SK-N-MC (cell line): Measurements from ENCODE around the gene PCBP3.

Experiments
- DNase-seq: peaks from one replicate; pipeline ENCODE4 v3.0.0-alpha.2; 2011; ENCODE audit warnings: low read depth, low spot score
- H3K27ac ChIP-seq: fragments of 200-600 bp; sonication (generic); 2 replicates; pipeline ENCODE4 v1.5.1; 2016; ENCODE audit warnings: mixed run types
- H3K36me3 ChIP-seq: fragments of 200-600 bp; sonication (generic); 2 replicates; pipeline ENCODE4 v1.6.1; 2017; ENCODE audit warnings: antibody characterized with exemption, low read length, mixed read lengths; ENCODE audit not compliant: insufficient read depth
- H3K4me3 ChIP-seq: fragments of 200-600 bp; sonication (generic); 2 replicates; pipeline ENCODE4 v1.5.1; 2016
- H3K9ac ChIP-seq: fragments of 200-600 bp; sonication (generic); 2 replicates; pipeline ENCODE4 v1.8.0; 2017; ENCODE audit warnings: mixed run types, mixed read lengths; ENCODE audit not compliant: insufficient read length
- H3K9me3 ChIP-seq: fragments of 200-600 bp; sonication (generic); 2 replicates; pipeline ENCODE4 v1.6.1; 2017; ENCODE audit warnings: low read depth, mild to moderate bottlenecking, antibody characterized with exemption, low read length, moderate library complexity, mixed read lengths
- EZH2 ChIP-seq: fragments of 200-600 bp; sonication (generic); IDR thresholded peaks from one replicate; pipeline ENCODE4 v1.6.1; 2017; ENCODE audit warnings: antibody characterized with exemption
- FOXP2 ChIP-seq: optimal IDR thresholded peaks from 2 replicates; pipeline ENCODE3; 2011; ENCODE audit warnings: mild to moderate bottlenecking, moderate library complexity; ENCODE audit not compliant: insufficient read depth; ENCODE audit errors: extremely low read length, control extremely low read depth
- POLR2AphosphoS5 ChIP-seq: IDR thresholded peaks from 2 replicates; pipeline ENCODE4 v1.6.1; 2012; ENCODE audit warnings: mild to moderate bottlenecking, low read depth, low read length, borderline replicate concordance

PCBP3 gene

DNA sequence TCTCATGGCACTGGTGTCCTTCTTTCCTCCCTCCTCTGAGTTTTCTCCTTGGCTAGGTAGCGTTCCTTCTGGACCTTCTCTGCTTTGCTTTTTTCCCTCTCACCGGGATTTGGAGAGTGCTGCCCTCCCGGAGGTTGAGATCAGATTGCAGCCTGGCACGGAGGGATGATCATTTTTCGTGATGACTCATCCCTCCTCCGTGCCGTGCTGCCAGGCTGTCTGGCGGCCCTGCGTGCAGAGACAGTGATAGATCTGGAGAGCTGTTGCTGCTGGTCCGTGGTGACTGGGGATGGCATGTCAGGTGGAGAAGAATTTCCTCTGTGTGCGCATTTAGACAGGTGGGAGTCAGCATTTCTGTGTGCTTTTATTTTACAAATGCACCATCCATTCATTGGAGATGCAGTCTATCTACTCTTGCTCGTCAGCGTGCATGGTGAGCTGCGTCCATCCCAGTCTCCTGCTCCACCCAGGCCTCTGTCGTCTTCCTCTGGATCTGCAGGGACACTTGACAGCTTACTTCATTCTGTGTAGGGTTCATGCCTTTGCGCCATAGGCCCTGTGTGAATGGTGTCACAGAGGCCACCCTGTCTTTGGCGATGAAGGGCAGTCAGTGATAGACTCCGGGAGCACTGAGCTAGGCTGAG lies 104.4 kb downstream of the PCBP3 start:
- Histone ChIP-seq H3K9me3 (no peaks in the 10 kb centered on the region), H3K27ac (no peak overlapping the region), H3K9ac (no peak overlapping the region), H3K36me3 (no peaks in the 10 kb centered on the region), H3K4me3 (no peak overlapping the region)
- no peak for DNase-seq
- TF ChIP-seq EZH2 = no peak
- TF ChIP-seq FOXP2 = no peak
- TF ChIP-seq POLR2AphosphoS5 = no peak

DNA sequence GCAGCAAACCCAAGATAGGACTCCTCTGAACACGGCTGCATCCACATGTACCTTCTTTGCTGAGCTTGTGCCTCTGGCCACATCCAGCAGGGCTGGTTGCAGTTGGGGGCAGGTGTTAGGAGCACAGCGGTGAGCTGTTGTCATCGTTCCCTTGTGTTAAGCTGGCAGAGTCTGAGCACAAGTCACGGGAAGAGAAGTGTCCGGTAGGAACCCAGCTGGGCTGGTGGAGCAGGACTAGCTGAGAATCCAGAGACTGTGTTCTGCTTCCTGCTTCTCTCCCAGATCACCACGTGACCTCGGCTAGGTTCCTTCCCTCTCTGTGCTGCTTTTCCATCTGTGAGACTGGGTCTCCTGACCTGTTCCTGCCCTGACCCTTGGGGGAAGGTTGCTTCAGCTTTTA lies 105.1 kb downstream of the PCBP3 start:
- no peaks in the 10 kb centered on the region for H3K9me3 ChIP-seq
- no peak overlapping the region for H3K4me3 ChIP-seq
- H3K36me3 ChIP-seq = no peaks in the 10 kb centered on the region
- no peak overlapping the region for H3K9ac ChIP-seq
- TF ChIP-seq POLR2AphosphoS5 (no peak), FOXP2 (no peak), EZH2 (no peak)
- no peak for DNase-seq
- no peak overlapping the region for H3K27ac ChIP-seq

DNA sequence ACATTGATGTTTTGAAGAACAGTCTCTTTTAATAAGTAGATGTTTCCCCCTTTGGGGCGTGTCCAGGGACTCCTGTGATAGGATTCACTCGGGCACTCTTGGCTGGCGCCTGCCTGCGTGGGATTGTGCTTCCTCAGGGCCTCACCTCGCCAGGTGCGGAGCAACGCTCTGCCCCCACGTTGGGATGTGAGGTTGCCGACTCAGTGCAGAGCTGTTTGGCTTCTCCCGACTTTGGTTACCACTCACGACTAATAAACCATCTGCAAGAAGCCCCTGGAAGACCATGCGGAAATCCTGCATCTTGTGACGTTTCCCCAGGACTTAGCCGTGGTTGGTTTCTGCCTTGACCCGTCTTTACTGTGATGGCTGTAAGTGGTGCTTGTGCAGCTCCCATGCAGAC lies 106.4 kb downstream of the PCBP3 start:
- DNase-seq = no peak
- no peaks in the 10 kb centered on the region for H3K9me3 ChIP-seq
- TF ChIP-seq FOXP2 (no peak), POLR2AphosphoS5 (no peak)
- H3K36me3 ChIP-seq = no peaks in the 10 kb centered on the region
- no peak overlapping the region for H3K9ac ChIP-seq
- H3K4me3 ChIP-seq = no peak overlapping the region
- H3K27ac ChIP-seq = no peak overlapping the region

DNA sequence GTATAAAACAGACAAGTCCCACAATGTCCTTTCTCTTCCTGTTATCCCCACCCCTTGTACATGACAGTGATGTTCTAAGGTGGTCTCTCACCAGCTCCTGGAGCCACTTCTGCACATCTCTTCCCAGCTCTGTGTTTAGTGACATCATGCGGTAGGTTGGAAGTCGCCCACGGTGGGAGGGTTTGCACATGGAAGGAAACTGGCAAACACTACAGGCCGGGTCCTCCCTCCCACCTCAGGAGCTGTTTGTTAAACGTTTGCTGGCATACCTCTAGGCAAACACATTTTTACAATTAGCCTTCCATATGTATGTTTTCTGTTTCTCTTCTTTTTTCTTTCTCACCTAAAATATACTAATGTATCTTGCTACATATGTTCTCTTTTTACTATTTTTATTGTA lies 107.4 kb downstream of the PCBP3 start:
- Histone ChIP-seq H3K9ac (no peak overlapping the region), H3K36me3 (no peaks in the 10 kb centered on the region), H3K9me3 (no peaks in the 10 kb centered on the region; the same call in 1 of the 2 replicates), H3K4me3 (no peak overlapping the region), H3K27ac (no peak overlapping the region)
- no peak for DNase-seq
- no peak for TF ChIP-seq EZH2
- no peak for TF ChIP-seq FOXP2
- TF ChIP-seq POLR2AphosphoS5 = no peak

DNA sequence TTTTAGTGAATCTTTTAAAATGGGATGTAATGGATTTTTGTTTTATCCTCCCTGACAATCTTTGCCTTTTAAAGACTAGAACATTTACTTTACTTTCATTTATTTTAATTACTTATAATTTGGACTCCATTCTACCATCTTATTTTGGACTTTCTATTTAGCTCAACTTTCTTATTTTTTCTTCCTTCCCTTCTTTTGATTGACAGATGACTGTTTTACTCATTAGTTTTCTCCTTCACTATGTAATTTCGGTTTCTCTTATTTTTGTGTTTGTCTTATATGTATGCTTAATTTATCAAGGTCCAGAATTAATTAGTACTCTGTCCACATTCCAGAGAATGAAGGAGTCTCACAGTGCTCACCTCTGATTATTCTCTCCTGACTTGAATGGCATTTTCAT lies 109.9 kb downstream of the PCBP3 start:
- no peak for DNase-seq
- H3K27ac ChIP-seq = no peak overlapping the region
- TF ChIP-seq FOXP2 (no peak), POLR2AphosphoS5 (no peak), EZH2 (no peak)

DNA sequence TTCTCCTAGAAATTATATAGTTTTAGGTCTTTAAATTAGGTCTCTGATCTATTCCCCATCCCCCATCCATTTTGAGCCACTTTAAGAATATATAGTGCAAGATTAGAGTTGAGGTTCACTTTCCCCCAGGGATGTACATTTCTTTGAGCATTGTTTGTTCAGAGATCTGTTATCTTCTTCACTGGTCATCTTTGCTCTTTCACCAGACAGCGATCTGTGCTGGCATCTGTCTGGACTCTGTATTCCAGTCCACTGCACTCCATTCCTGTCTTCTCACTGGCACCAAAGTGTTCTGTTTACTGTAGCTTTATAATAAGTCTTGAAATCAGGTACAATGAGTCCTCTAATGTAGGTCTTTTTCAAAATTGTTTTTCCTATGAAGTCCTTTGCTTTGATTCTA lies 112.5 kb downstream of the PCBP3 start:
- TF ChIP-seq POLR2AphosphoS5 = no peak
- TF ChIP-seq EZH2 = no peak
- TF ChIP-seq FOXP2 = no peak
- Histone ChIP-seq H3K36me3 (no peaks in the 10 kb centered on the region), H3K9me3 (no peaks in the 10 kb centered on the region; the same call in 1 of the 2 replicates), H3K27ac (no peak overlapping the region), H3K4me3 (no peak overlapping the region), H3K9ac (no peak overlapping the region)
- DNase-seq = no peak

More for the DNA sequence above, 109.9 kb downstream of the PCBP3 start:
- H3K9ac ChIP-seq = no peak overlapping the region
- no peaks in the 10 kb centered on the region for H3K36me3 ChIP-seq
- H3K9me3 ChIP-seq = no peaks in the 10 kb centered on the region; the same call in 1 of the 2 replicates
- no peak overlapping the region for H3K4me3 ChIP-seq

DNA sequence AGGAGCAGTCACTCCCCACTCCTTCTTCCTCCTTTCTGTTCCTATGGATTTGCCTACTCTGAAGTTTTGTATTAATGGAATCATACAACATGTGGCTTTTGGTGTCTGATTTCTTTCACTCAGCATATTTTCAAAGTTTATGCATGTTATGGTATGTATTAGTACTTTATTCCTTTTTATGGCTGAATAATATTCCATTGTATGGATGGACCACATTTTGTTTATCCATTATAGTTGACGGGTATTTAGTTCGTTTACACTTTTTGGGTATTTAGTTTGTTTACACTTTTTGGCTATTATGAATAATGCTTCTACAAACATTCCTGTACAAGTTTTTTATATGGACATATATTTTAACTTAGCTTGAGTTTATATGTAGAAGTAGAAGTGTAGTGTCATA lies 113.1 kb downstream of the PCBP3 start:
- DNase-seq = no peak
- no peak overlapping the region for H3K27ac ChIP-seq
- H3K9ac ChIP-seq = no peak overlapping the region
- no peaks in the 10 kb centered on the region for H3K36me3 ChIP-seq
- no peaks in the 10 kb centered on the region; the same call in 1 of the 2 replicates for H3K9me3 ChIP-seq
- H3K4me3 ChIP-seq = no peak overlapping the region
- TF ChIP-seq FOXP2 (no peak), POLR2AphosphoS5 (no peak), EZH2 (no peak)

DNA sequence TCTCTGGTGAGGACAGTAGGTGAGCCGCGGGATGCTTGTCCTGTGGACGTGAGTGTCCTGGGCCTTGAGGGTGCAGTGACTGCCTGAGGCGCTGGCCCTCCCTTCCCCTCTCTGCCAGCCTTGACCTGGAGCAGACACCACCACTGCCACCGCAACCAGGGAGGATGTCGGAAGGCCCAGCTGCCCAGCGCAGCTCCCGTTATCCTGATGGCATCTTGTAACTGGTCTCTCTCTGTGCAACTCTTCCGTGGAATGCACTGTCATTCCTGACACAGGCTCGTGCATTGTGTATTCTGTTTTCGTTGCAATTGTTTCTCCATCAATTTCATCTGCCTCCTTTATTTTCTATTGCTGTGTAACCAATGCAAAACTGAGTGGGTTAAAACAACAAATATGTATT lies 118.2 kb downstream of the PCBP3 start:
- TF ChIP-seq POLR2AphosphoS5 (no peak), EZH2 (no peak), FOXP2 (no peak)
- Histone ChIP-seq H3K36me3 (no peaks in the 10 kb centered on the region), H3K9ac (no peak overlapping the region), H3K4me3 (no peak overlapping the region), H3K27ac (no peak overlapping the region), H3K9me3 (no peaks in the 10 kb centered on the region)
- no peak for DNase-seq

DNA sequence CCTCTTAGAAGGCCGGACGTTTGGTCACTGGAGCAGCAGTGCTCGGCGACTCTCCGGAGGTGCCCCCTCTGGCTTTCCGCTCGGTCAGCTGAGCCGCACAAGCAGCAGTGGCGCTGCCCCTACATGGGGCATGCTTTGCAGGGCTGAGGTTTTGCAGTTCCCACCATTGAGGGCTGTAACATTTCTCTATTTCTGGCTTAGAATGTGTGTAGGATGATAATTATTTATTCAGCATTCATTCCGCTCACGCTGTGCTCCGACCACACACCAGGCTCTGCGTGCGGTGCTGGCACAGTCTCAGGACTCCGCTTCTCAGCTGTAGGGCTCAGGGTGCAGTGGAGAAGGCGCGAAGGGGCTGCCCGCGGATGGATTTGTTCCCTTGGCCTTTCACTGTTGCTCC lies 119.5 kb downstream of the PCBP3 start:
- Histone ChIP-seq H3K4me3 (no peak overlapping the region), H3K9ac (no peak overlapping the region), H3K9me3 (no peaks in the 10 kb centered on the region), H3K27ac (no peak overlapping the region), H3K36me3 (no peaks in the 10 kb centered on the region)
- DNase-seq = no peak
- no peak for TF ChIP-seq POLR2AphosphoS5
- no peak for TF ChIP-seq EZH2
- no peak for TF ChIP-seq FOXP2

DNA sequence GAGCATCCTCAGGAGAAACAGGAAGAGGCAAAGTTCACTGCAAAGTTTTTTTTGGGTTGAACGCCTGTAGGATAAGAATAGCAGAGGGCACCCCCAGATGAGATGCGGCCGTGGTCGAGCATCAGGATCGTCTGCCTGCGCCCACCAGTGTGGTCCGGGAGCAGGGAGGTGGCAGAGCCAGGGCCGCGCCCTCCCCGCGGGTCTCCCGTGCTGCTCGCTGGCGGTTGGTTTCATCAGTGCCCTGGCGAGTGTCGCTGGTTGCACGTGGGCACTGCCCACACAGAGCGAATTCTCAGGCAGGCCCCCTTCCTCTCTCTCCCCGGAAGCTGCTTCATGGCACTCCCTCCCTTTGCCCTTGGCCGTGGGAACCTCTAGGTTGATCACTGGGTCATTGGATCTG lies 120.0 kb downstream of the PCBP3 start:
- H3K36me3 ChIP-seq = no peaks in the 10 kb centered on the region
- no peak overlapping the region for H3K9ac ChIP-seq
- DNase-seq = no peak
- no peak for TF ChIP-seq EZH2
- no peak for TF ChIP-seq POLR2AphosphoS5
- TF ChIP-seq FOXP2 = no peak
- no peak overlapping the region for H3K4me3 ChIP-seq
- H3K9me3 ChIP-seq = no peaks in the 10 kb centered on the region
- H3K27ac ChIP-seq = no peak overlapping the region
